ENCODE results near the gene DPP3.

Gene DPP3

DNA sequence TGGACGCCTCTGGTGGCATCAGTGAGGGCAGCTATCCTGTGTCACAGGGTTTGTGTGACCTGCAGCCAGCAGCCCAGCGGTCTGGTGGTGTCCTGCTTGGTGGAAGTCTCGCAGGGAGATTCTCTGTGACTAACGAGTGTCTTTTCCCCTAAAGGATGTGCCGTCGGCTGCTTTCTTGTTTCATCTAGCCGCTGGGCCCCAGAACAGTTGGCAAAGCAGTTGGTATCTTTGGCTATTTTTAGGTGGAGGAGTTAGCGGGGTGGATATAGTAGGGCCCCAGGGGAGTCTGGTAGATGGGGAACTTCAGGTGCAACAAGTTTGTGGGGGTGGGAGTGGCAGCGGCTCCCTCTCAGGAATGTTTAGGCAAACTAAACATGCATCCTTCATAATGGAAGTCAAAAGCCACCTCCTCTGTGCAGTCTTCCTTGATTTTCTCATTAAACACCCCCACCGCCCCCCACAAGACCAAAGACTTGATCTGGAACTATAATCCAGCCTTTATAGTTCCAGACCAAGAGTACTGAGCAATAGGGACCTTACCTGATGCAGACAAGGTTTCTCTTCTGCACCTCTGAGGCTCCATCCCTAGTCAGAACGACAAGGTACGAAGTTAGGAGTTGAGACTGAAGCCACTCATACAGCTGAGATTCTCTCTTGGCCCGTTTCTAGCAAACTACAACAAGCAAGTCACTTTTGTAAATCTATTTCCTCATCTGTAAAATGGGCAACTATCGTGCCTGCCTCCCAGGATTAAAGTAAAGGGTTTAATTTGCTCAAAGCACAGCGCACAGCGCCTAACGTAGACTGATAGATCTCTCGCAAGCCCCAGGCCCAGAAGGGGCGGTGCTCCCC, 14.6 kb upstream of the DPP3 start:
- no peak for DNase-seq (ENCODE audit: low spot score)

DNA sequence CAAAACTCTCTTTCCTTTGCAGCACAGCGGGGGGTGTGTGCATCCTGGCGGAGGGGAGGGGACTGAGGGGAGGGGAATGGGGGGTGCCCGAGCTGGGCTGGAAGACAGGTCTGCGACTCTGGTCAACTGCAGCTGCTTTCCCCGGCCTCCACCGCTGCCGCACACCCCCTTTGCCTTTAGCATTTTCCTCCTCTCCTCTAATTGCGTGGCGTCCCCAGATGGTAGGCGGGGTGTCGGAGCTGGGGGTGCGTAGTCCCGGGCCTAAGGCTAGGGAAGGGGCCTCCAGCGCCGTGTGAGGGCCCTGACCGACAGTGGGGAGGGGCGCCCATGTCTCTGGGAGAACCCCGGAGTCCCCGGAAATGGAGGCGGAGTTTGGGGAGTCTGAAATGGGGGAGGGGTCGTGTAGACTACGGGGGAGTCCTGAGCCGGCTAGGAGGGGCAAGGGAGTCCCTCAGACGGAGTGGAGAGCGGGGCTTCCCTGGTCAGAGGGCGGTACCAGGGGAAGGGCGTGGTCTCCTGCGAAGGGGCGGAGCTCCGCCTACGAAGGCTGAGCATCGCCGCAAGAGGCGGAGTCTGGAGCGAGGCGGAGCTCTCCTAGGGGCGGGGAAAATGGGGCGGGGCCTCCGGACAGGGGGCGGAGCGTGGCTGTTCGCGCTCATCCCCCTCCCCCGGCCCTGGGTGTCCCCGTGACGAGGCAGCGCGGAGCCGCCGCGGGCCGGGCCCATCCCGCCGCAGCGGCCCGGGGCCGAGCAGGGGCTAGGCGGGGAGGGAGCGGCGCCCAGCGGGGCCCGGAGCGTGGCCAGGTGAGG, 13.8 kb upstream of the DPP3 start, which contains the start of gene PELI3:
Gene PELI3 (plus strand): TSS at position 681 of the 809 bp plus-strand sequence. CDS start 1,224 bp downstream, outside the sequence.
- DNase-seq (ENCODE audit: low spot score) = peak; percentile 95

- no peak for DNase-seq (ENCODE audit: low spot score)
Measured at GRCh38 chr11:66467034-66467659, 13.1 kb upstream of the DPP3 start.

DNA sequence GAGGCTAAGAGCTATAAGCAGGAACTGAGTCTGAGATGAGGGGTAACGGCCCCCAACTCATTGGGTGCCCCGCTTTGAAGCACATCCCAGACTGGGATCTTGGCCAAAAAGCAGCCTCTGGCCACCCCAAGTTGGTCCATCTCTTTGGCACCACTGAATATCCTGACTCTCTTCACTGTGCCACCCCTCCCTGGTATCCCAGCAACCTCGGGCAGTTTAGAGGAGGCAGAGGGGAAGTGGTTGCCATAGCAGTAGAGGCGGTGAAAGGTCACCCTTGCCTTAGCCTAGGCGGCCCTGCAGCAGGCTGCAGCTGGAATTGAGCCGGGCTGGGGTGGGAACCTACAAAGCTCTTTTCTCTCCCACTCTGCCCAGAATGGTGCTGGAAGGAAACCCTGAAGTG, 12.5 kb upstream of the DPP3 start:
- DNase-seq (ENCODE audit: low spot score) = no peak

DNA sequence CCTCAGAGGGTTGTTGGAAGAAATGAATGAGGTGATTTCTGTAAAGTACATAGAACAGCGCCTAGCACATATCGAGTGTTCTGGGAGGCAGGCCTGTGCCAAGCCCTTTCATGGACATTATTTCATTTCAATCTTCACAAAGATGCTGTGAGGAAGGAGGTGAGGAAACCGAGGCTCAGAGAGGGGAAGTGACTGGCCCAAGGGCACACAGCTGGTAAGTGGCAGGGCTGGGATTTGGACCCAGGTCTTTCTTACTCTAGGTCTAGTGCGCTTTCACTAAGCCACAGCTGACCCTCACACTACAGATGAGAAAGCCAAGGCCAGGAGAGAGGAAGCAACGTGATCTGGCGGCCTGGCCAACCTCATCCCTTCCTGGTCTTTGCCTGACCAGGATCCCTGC, 11.5 kb upstream of the DPP3 start:
- DNase-seq (ENCODE audit: low spot score) = no peak

GRCh38 chr11:66469441-66469840, 10.8 kb upstream of the DPP3 start:
- no peak for DNase-seq (ENCODE audit: low spot score)

GRCh38 chr11:66470015-66470414, 10.2 kb upstream of the DPP3 start:
- DNase-seq (ENCODE audit: low spot score) = no peak

DNA sequence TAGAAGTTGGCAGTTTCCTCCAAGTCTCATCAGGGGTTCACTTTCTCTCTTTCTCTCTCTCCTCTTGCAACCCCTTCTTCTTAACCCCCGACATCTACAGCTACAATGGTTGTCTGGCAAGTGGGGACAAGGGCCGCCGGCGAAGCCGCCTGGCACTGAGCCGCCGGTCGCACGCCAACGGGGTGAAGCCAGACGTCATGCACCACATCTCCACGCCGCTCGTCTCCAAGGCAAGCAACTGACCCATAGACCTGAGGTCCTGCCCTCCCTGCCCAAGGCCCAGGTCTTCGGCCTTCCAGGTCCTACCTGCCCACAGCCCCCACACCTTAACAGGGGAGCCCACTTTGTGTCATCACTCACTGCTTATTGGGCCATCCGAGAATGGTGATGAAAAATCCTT, 9.1 kb upstream of the DPP3 start:
- DNase-seq (ENCODE audit: low spot score) = no peak

- no peak for DNase-seq (ENCODE audit: low spot score)
Measured at GRCh38 chr11:66472054-66472453, 8.2 kb upstream of the DPP3 start.

- DNase-seq (ENCODE audit: low spot score) = no peak
Measured at GRCh38 chr11:66473167-66473566, 7.1 kb upstream of the DPP3 start.

DNA sequence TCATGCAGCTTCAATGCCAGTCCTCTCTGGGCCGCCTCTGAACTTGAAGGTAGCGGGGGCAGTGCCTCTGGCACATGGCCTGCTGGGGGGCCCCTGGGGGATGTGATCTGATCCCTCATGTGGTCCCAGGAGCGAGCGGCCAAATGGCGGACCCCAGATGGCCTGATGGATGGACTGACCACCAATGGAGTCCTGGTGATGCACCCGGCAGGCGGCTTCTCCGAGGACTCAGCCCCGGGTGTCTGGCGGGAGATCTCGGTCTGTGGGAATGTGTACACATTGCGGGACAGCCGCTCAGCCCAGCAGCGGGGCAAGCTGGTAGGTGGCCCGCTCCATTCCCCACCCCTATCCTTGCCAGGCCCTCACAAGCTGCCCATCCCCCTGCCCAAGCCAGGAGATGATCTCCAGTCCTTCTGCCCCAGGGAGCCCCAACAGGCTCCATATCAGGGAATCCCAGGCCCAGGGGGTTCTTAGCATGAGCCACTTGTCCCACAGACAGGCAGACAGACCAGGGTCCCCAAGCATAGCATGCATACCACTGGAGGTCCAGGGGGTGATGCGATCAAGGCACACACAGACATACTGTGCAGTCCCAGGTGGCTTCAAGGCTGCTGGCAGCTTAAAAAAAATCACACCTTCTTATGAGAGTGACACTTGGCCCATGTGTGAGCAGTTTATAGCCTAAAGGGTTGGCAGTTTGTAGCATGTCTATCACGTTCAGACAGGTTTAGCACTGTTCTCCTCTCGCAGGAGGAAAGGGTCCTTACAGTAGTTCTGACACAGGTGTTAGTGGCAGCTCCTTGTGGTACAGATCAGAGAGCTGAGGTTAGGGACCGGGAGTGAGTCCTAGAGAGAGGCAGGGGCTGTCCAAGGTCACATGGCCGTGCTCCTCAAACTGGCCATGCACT, 6.4 kb upstream of the DPP3 start:
- DNase-seq (ENCODE audit: low spot score) = no peak

DNA sequence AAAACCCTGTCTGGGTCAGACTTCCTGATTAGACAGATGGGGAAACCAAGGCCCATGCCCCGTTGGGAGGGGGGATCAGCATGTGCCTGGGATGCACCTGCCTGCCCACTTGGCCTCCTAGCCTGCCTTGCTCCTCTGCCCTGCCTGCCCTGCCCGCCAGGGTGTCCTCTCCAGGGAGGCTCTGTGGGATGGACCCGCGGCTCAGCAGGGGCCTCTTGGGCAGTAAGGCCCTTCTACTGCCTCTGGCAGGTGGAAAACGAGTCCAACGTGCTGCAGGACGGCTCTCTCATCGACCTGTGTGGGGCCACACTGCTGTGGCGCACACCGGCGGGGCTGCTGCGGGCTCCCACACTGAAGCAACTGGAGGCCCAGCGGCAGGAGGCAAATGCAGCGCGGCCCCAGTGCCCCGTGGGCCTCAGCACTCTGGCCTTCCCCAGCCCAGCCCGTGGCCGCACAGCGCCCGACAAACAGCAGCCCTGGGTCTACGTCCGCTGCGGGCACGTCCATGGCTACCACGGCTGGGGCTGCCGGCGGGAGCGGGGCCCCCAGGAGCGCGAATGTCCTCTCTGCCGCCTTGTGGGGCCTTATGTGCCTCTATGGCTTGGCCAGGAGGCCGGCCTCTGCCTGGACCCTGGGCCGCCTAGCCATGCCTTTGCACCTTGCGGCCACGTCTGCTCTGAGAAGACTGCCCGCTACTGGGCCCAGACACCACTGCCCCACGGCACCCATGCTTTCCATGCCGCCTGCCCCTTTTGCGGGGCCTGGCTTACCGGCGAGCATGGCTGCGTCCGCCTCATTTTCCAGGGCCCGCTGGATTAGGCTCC, 4.7 kb upstream of the DPP3 start:
- DNase-seq (ENCODE audit: low spot score) = no peak

DNA sequence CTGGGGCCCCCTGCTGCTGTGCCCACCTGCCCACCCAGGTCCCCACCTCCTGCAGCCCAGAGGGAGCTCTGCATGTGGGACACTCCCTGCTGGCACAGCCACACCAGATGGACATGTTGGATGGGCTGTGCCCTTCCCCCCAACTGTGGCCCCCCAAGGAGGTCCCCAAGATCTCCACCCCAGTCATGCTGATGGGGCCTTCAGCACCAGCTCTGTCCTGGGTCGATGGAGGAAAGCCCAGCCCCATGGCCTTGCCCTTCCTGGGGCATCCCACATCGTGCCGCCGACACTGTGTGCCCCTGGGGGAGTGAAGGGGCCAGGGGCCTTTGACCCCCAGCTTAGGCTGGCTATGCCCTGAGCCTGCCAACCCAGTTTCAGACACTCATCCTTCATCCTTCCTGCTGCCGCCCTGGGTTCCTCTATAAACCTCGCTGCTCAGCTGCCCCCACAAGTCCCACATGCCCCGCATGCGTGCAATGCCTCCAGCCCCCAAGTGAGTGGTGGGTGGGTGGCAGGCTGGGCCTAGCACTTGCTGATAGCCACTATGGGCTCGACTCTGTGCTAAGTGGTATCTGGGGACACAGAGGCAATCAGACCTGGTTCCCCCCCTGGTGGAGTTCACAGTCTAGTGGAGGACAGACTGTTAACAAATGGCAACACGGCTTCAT, 3.9 kb upstream of the DPP3 start:
- DNase-seq (ENCODE audit: low spot score) = no peak

DNA sequence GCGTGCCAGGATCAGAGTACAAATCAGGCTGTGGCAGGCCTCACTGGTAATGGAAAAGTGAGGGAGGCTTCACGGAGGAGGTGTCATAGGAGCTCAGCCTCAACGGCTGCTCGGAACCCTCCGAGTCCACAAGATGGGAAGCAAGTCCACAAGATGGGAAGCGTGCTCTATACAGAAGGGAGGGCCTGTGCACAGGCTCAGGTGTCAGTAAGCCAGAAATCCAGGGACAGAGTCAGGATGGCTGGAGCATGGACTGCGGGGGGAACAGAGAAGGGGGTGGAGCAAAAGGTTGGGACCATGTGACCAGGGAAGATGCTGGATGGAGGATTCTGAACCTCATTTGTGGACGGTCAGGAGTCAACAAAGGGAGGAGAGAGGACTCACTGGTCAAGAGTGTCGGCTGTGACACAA, 3.4 kb upstream of the DPP3 start:
- no peak for DNase-seq (ENCODE audit: low spot score)

GRCh38 chr11:66477263-66478201, 2.7 kb upstream of the DPP3 start:
- no peak for DNase-seq (ENCODE audit: low spot score)

GRCh38 chr11:66478729-66479393, 1.4 kb upstream of the DPP3 start:
- no peak for DNase-seq (ENCODE audit: low spot score)

- DNase-seq (ENCODE audit: low spot score) = no peak
Measured at GRCh38 chr11:66479394-66480116, 679 bp upstream of the DPP3 start.
